ENCODE data around the gene AZGP1. TPM values are rescaled to one million over a fixed set of nuclear protein-coding genes. Genes with fewer than 3 reads are reported as not detected.
"Not testable (repeated sequence)": the region's sequence is repeated elsewhere in the genome, so short reads cannot be mapped to it uniquely, and the experiment has no call there.

Gene AZGP1
- total and polyA plus RNA-seq, 2 of the 13 experiments (the other 11 are each of a cell fraction or from before 2014, with no cell fraction given): 93.8 to 229 TPM

DNA sequence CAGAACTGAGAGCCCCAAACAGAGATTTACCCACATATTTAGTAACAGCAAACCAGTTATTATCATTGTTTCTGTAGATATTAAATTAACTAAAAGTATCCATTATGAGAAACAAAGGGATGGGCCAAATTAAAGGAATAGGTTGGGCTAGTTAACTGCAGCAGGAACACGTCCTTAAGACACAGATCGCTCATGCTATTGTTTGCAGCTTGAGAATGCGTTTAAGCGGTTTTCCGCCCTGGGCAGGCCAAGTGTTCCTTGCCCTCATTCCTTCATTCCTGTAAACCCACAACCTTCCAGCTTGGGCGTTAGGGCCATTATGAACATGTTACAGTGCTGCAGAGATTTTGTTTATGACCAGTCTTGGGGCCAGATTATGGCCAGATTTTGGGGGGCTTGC lies 25.0 kb downstream of the AZGP1 start:
- H3K36me3 ChIP-seq (replicated peaks in 1 of 2; ENCODE audit: control insufficient read depth in 1 of 2, insufficient read depth in 2 of 2, low read length in 2 of 2); FAIRE-seq; H3K4me3 ChIP-seq (replicated peaks in 1 of 3; ENCODE audit: insufficient read depth in 1 of 3, low read depth in 2 of 3, low read length in 3 of 3); ATAC-seq; BruUV-seq (replicated peaks); intact Hi-C loops (cut with micrococcal nuclease; ENCODE audit: unreplicated experiment); H4K20me1 ChIP-seq (ENCODE audit: insufficient read depth, low read length); H3K79me2 ChIP-seq (ENCODE audit: insufficient read depth, low read length); H3K4me2 ChIP-seq (ENCODE audit: low read depth, low read length); H2AFZ ChIP-seq (ENCODE audit: low read length); in situ Hi-C loops (cut with HindIII; ENCODE audit: extremely low pct_ligation_motif_present, low pct_unique_long_range_greater_than_20kb); H3K27me3 ChIP-seq (ENCODE audit: control insufficient read depth in 1 of 2, insufficient read depth in 2 of 2, low read length in 2 of 2); H3K27ac ChIP-seq (ENCODE audit: extremely low read length, insufficient read depth, low read length); H3K9ac ChIP-seq (ENCODE audit: insufficient read depth, low read depth, low read length); DNase-seq (ENCODE audit: low spot score); CTCF ChIA-PET (ENCODE audit: low intra/inter-chr PET ratio, low total read pairs); POLR2A ChIA-PET: not testable (repeated sequence)
- peaks cover 11% of the 10 kb centered on the region for H3K9me3 ChIP-seq (ENCODE audit: low read length)
- 74% methylated on average over 6 of the region's 6 CpGs for WGBS (ENCODE audit: low lambda C conversion rate)
- peak; percentile 100 for TF ChIP-seq ZNF761 (CRISPR knock-in tag; conservative IDR thresholded peaks at IDR 0.05)
- H3K4me1 ChIP-seq (ENCODE audit: insufficient read depth, low read length): peaks cover 15% of the 10 kb centered on the region; the same call in 1 of the 2 replicates

DNA sequence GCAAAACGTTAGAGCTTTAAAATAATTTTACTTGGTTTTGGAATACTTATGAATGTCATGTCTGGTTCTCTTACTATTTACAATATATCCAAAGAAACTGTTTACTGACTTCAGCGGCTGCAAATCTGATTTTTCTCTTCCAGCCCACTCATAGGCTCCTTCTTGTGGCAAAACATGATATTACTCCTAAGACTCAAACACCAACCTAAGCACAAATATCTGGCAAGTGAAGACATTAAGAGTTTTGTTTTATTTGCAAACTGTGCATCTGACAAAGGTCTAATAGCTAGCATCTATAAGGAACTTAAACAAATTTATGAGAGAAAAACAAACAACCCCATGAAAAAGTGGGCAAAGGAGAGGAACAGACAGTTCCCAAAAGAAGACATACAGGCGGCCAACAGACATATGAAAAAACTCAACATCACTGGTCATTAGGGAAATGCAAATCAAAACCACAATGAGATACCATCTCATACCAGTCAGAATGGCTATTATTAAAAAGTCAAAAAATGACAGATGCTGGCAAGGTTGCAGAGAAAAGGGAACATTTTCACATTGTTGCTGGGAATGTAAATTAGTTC lies 26.1 kb downstream of the AZGP1 start:
- peak; percentile 21 for DNase-seq (ENCODE audit: low spot score)
- peaks cover 7% of the 10 kb centered on the region; the same call in 1 of the 2 replicates for H3K4me1 ChIP-seq (ENCODE audit: insufficient read depth, low read length)
- H3K36me3 ChIP-seq (replicated peaks in 1 of 2; ENCODE audit: control insufficient read depth in 1 of 2, insufficient read depth in 2 of 2, low read length in 2 of 2): no peaks in the 10 kb centered on the region
- H3K79me2 ChIP-seq (ENCODE audit: insufficient read depth, low read length): no peaks in the 10 kb centered on the region
- ChIA-PET POLR2A (no interaction called here), CTCF (ENCODE audit: low intra/inter-chr PET ratio, low total read pairs) (interaction anchor here (1.1 to 1.2 kb wide), 2 partner anchors 20 to 36 kb away, joined by 5 to 6 read pairs; partner anchors contain the start of gene GJC3)
- H2AFZ ChIP-seq (ENCODE audit: low read length): no peak overlapping the region
- in situ Hi-C loops (cut with HindIII; ENCODE audit: extremely low pct_ligation_motif_present, low pct_unique_long_range_greater_than_20kb) (no loop called here), intact Hi-C loops (cut with micrococcal nuclease; ENCODE audit: unreplicated experiment) (loop anchor here (1.0 kb wide), 2 partner anchors 36 to 318 kb away; no protein-coding TSS in a partner anchor)
- H3K27me3 ChIP-seq (ENCODE audit: control insufficient read depth in 1 of 2, insufficient read depth in 2 of 2, low read length in 2 of 2): no peaks in the 10 kb centered on the region
- no peak overlapping the region for H3K4me2 ChIP-seq (ENCODE audit: low read depth, low read length)
- no peak for ATAC-seq
- BruUV-seq (replicated peaks): no TSS peak
- no peak overlapping the region for H3K9ac ChIP-seq (ENCODE audit: insufficient read depth, low read depth, low read length)
- peaks cover 11% of the 10 kb centered on the region for H3K9me3 ChIP-seq (ENCODE audit: low read length)
- WGBS (ENCODE audit: low lambda C conversion rate): 33% methylated on average over 3 of the region's 3 CpGs
- no peaks in the 10 kb centered on the region for H4K20me1 ChIP-seq (ENCODE audit: insufficient read depth, low read length)
- no peak for FAIRE-seq
- H3K27ac ChIP-seq (ENCODE audit: extremely low read length, insufficient read depth, low read length): no peak overlapping the region
- no peak overlapping the region for H3K4me3 ChIP-seq (replicated peaks in 1 of 3; ENCODE audit: insufficient read depth in 1 of 3, low read depth in 2 of 3, low read length in 3 of 3)
- TF ChIP-seq RAD21 (CRISPR knock-in tag; IDR thresholded peaks at IDR 0.05): no peak
- peak; percentile 51 for TF ChIP-seq STAG1 (CRISPR knock-in tag; IDR thresholded peaks at IDR 0.05)
- TF ChIP-seq, protein P1, sequence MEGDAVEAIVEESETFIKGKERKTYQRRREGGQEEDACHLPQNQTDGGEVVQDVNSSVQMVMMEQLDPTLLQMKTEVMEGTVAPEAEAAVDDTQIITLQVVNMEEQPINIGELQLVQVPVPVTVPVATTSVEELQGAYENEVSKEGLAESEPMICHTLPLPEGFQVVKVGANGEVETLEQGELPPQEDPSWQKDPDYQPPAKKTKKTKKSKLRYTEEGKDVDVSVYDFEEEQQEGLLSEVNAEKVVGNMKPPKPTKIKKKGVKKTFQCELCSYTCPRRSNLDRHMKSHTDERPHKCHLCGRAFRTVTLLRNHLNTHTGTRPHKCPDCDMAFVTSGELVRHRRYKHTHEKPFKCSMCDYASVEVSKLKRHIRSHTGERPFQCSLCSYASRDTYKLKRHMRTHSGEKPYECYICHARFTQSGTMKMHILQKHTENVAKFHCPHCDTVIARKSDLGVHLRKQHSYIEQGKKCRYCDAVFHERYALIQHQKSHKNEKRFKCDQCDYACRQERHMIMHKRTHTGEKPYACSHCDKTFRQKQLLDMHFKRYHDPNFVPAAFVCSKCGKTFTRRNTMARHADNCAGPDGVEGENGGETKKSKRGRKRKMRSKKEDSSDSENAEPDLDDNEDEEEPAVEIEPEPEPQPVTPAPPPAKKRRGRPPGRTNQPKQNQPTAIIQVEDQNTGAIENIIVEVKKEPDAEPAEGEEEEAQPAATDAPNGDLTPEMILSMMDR (CRISPR knock-in tag; IDR thresholded peaks at IDR 0.05): peak; percentile 47
- TF ChIP-seq SMC3 (IDR thresholded peaks at IDR 0.05; ENCODE audit: low read length): peak; percentile 68
- TF ChIP-seq, protein P2, sequence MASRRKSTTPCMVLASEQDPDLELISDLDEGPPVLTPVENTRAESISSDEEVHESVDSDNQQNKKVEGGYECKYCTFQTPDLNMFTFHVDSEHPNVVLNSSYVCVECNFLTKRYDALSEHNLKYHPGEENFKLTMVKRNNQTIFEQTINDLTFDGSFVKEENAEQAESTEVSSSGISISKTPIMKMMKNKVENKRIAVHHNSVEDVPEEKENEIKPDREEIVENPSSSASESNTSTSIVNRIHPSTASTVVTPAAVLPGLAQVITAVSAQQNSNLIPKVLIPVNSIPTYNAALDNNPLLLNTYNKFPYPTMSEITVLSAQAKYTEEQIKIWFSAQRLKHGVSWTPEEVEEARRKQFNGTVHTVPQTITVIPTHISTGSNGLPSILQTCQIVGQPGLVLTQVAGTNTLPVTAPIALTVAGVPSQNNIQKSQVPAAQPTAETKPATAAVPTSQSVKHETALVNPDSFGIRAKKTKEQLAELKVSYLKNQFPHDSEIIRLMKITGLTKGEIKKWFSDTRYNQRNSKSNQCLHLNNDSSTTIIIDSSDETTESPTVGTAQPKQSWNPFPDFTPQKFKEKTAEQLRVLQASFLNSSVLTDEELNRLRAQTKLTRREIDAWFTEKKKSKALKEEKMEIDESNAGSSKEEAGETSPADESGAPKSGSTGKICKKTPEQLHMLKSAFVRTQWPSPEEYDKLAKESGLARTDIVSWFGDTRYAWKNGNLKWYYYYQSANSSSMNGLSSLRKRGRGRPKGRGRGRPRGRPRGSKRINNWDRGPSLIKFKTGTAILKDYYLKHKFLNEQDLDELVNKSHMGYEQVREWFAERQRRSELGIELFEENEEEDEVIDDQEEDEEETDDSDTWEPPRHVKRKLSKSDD (CRISPR knock-in tag; IDR thresholded peaks at IDR 0.05; ENCODE audit: low read depth): no peak
- TF ChIP-seq, protein P3, sequence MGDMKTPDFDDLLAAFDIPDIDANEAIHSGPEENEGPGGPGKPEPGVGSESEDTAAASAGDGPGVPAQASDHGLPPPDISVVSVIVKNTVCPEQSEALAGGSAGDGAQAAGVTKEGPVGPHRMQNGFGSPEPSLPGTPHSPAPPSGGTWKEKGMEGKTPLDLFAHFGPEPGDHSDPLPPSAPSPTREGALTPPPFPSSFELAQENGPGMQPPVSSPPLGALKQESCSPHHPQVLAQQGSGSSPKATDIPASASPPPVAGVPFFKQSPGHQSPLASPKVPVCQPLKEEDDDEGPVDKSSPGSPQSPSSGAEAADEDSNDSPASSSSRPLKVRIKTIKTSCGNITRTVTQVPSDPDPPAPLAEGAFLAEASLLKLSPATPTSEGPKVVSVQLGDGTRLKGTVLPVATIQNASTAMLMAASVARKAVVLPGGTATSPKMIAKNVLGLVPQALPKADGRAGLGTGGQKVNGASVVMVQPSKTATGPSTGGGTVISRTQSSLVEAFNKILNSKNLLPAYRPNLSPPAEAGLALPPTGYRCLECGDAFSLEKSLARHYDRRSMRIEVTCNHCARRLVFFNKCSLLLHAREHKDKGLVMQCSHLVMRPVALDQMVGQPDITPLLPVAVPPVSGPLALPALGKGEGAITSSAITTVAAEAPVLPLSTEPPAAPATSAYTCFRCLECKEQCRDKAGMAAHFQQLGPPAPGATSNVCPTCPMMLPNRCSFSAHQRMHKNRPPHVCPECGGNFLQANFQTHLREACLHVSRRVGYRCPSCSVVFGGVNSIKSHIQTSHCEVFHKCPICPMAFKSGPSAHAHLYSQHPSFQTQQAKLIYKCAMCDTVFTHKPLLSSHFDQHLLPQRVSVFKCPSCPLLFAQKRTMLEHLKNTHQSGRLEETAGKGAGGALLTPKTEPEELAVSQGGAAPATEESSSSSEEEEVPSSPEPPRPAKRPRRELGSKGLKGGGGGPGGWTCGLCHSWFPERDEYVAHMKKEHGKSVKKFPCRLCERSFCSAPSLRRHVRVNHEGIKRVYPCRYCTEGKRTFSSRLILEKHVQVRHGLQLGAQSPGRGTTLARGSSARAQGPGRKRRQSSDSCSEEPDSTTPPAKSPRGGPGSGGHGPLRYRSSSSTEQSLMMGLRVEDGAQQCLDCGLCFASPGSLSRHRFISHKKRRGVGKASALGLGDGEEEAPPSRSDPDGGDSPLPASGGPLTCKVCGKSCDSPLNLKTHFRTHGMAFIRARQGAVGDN (CRISPR knock-in tag; IDR thresholded peaks at IDR 0.05): no peak

Data from HepG2 (cell line).